GM18861 (cell line): ENCODE measurements around the gene SCG3.
A peak's percentile ranks its signal among the peaks of the same experiment; 100 is the strongest.

Experiments
- ATAC-seq: cut with Tn5 transposase; IDR thresholded peaks from one replicate; pipeline ENCODE4 v1.9.1; 2021; ENCODE audit not compliant: unreplicated experiment

SCG3 gene

GRCh38 chr15:51726302-51727073 is 45.2 kb downstream of the SCG3 start:
- ATAC-seq, result peak; percentile 87

- no peak for ATAC-seq
Measured at GRCh38 chr15:51727141-51727897, 46.0 kb downstream of the SCG3 start.

- ATAC-seq, result peak; percentile 43
Measured at GRCh38 chr15:51731549-51732267, 50.4 kb downstream of the SCG3 start.

GRCh38 chr15:51732646-51733045 is 51.3 kb downstream of the SCG3 start:
- ATAC-seq, result no peak

GRCh38 chr15:51735228-51736010 is 54.1 kb downstream of the SCG3 start:
- ATAC-seq, result no peak

- ATAC-seq, result peak; percentile 26
Measured at GRCh38 chr15:51736069-51736468, 54.8 kb downstream of the SCG3 start.

GRCh38 chr15:51736751-51737521 is 55.6 kb downstream of the SCG3 start:
- ATAC-seq, result peak; percentile 8

GRCh38 chr15:51737522-51738305 is 56.4 kb downstream of the SCG3 start, which contains the start of gene LYSMD2:
LYSMD2 (minus strand) TSS chr15:51737655; CDS start chr15:51737622, 33 bp downstream.
- peak; percentile 27 for ATAC-seq

GRCh38 chr15:51738553-51738952 is 57.2 kb downstream of the SCG3 start:
- no peak for ATAC-seq

GRCh38 chr15:51739061-51739712 is 57.9 kb downstream of the SCG3 start:
- no peak for ATAC-seq

GRCh38 chr15:51749307-51749706 is 68.0 kb downstream of the SCG3 start:
- no peak for ATAC-seq

- no peak for ATAC-seq
Measured at GRCh38 chr15:51750186-51750585, 68.9 kb downstream of the SCG3 start.

- peak; percentile 50 for ATAC-seq
Measured at GRCh38 chr15:51750792-51751696, 69.7 kb downstream of the SCG3 start, which contains the start of gene TMOD2. TMOD2 (plus strand) TSS chr15:51751597; CDS start chr15:51766442, 14,845 bp downstream.

- ATAC-seq, result peak; percentile 26
Measured at GRCh38 chr15:51751697-51752683, 70.7 kb downstream of the SCG3 start.

GRCh38 chr15:51752888-51753287 is 71.6 kb downstream of the SCG3 start:
- ATAC-seq, result no peak

- no peak for ATAC-seq
Measured at GRCh38 chr15:51754267-51754666, 73.0 kb downstream of the SCG3 start.
